ENCODE results near the gene GLIS1.

Gene GLIS1

GRCh38 chr1:53719469-53719868 lies 19.5 kb downstream of the GLIS1 start:
- DNase-seq (ENCODE audit: low read depth in 1 of 2, low spot score in 1 of 2) = no peak

GRCh38 chr1:53718443-53718842 lies 20.5 kb downstream of the GLIS1 start:
- no peak for DNase-seq (ENCODE audit: low read depth in 1 of 2, low spot score in 1 of 2)

- no peak for DNase-seq (ENCODE audit: low read depth in 1 of 2, low spot score in 1 of 2)
Measured at GRCh38 chr1:53717025-53717804, 21.7 kb downstream of the GLIS1 start.

- DNase-seq (ENCODE audit: low read depth in 1 of 2, low spot score in 1 of 2) = no peak
Measured at GRCh38 chr1:53716150-53716549, 22.8 kb downstream of the GLIS1 start.

- DNase-seq (ENCODE audit: low read depth in 1 of 2, low spot score in 1 of 2) = no peak
Measured at GRCh38 chr1:53715478-53715877, 23.5 kb downstream of the GLIS1 start.

- no peak for DNase-seq (ENCODE audit: low read depth in 1 of 2, low spot score in 1 of 2)
Measured at GRCh38 chr1:53712276-53712675, 26.7 kb downstream of the GLIS1 start.

GRCh38 chr1:53710584-53710983 lies 28.4 kb downstream of the GLIS1 start:
- no peak for DNase-seq (ENCODE audit: low read depth in 1 of 2, low spot score in 1 of 2)

GRCh38 chr1:53708687-53709086 lies 30.3 kb downstream of the GLIS1 start:
- DNase-seq (ENCODE audit: low read depth in 1 of 2, low spot score in 1 of 2) = no peak

GRCh38 chr1:53706356-53706755 lies 32.6 kb downstream of the GLIS1 start:
- DNase-seq (ENCODE audit: low read depth in 1 of 2, low spot score in 1 of 2) = no peak

- DNase-seq (ENCODE audit: low read depth in 1 of 2, low spot score in 1 of 2) = no peak
Measured at GRCh38 chr1:53705446-53706096, 33.4 kb downstream of the GLIS1 start.

GRCh38 chr1:53704804-53705445 lies 34.0 kb downstream of the GLIS1 start:
- no peak for DNase-seq (ENCODE audit: low read depth in 1 of 2, low spot score in 1 of 2)

GRCh38 chr1:53704304-53704703 lies 34.7 kb downstream of the GLIS1 start:
- DNase-seq (ENCODE audit: low read depth in 1 of 2, low spot score in 1 of 2) = no peak

GRCh38 chr1:53703174-53703573 lies 35.8 kb downstream of the GLIS1 start:
- DNase-seq (ENCODE audit: low read depth in 1 of 2, low spot score in 1 of 2) = no peak

GRCh38 chr1:53702341-53702740 lies 36.6 kb downstream of the GLIS1 start:
- no peak for DNase-seq (ENCODE audit: low read depth in 1 of 2, low spot score in 1 of 2)

GRCh38 chr1:53700776-53701175 lies 38.2 kb downstream of the GLIS1 start:
- DNase-seq (ENCODE audit: low read depth in 1 of 2, low spot score in 1 of 2) = no peak

- no peak for DNase-seq (ENCODE audit: low read depth in 1 of 2, low spot score in 1 of 2)
Measured at GRCh38 chr1:53699981-53700380, 39.0 kb downstream of the GLIS1 start.

- DNase-seq (ENCODE audit: low read depth in 1 of 2, low spot score in 1 of 2) = no peak
Measured at GRCh38 chr1:53698384-53698980, 40.5 kb downstream of the GLIS1 start.

- DNase-seq (ENCODE audit: low read depth in 1 of 2, low spot score in 1 of 2) = no peak
Measured at GRCh38 chr1:53697721-53698383, 41.1 kb downstream of the GLIS1 start.

- no peak for DNase-seq (ENCODE audit: low read depth in 1 of 2, low spot score in 1 of 2)
Measured at GRCh38 chr1:53696990-53697389, 42.0 kb downstream of the GLIS1 start.

GRCh38 chr1:53696571-53696970 lies 42.4 kb downstream of the GLIS1 start:
- DNase-seq (ENCODE audit: low read depth in 1 of 2, low spot score in 1 of 2) = no peak

- no peak for DNase-seq (ENCODE audit: low read depth in 1 of 2, low spot score in 1 of 2)
Measured at GRCh38 chr1:53696051-53696450, 42.9 kb downstream of the GLIS1 start.

All from activated T-helper 1 cell treated with anti-CD3 and anti-CD28 coated beads, Interleukin-2, amount 50 U/mL, for 16 hours (primary cell).